ENCODE data around the gene TENT5A. TPM values are rescaled to one million over a fixed set of nuclear protein-coding genes. Genes with fewer than 3 reads are reported as not detected.

TENT5A gene
- total RNA-seq, 1 experiment from 2014 or later = 5.6 TPM

DNA sequence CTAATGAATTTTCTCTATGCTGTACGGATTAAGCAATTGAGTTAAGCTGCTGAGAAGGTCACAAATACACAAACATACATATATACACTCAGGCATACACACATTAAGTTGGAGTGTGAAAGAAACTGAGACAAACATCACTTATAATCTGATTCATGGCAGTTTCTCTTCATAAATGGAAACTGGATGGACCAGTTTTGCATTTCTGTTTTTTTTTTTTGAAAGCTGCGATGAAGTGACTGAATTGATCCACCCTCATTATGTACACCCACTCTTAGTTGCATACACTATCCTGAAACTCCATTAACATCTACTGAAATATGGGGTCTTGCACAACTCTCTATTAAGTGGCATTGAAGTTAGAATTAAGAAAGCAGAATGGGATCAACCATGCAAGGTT, 32.9 kb upstream of the TENT5A start:
- H3K27ac ChIP-seq (ENCODE audit: low read length) = peak overlapping the region; percentile 26; the same call in 1 of the 2 replicates
- H3K79me2 ChIP-seq (ENCODE audit: low read length) = no peaks in the 10 kb centered on the region
- no peaks in the 10 kb centered on the region for H3K27me3 ChIP-seq (ENCODE audit: low read length)
- no peaks in the 10 kb centered on the region for H4K20me1 ChIP-seq (ENCODE audit: low read length)
- peaks cover 34% of the 10 kb centered on the region for H3K4me1 ChIP-seq (ENCODE audit: insufficient read depth, low read length)
- H3K4me3 ChIP-seq (ENCODE audit: low read length) = no peak overlapping the region
- ChIA-PET POLR2A (ENCODE audit: unreplicated experiment) (no interaction called here), CTCF (no interaction called here)
- intact Hi-C loops (cut with micrococcal nuclease) = loop anchor here (10.0 kb wide), 1 partner anchor 79 kb away; no protein-coding TSS in a partner anchor
- DNase-seq = peak; percentile 41
- no peaks in the 10 kb centered on the region for H3K36me3 ChIP-seq (ENCODE audit: low read depth, low read length)
- no peaks in the 10 kb centered on the region for H3K9me3 ChIP-seq (ENCODE audit: low read length)
- TF ChIP-seq EZH2 (IDR thresholded peaks at IDR 0.05; ENCODE audit: low read length, unreplicated experiment) (no peak), EZH2phosphoT487 (IDR thresholded peaks at IDR 0.05; ENCODE audit: borderline replicate concordance, low read length) (no peak)
- TF ChIP-seq, protein P1, sequence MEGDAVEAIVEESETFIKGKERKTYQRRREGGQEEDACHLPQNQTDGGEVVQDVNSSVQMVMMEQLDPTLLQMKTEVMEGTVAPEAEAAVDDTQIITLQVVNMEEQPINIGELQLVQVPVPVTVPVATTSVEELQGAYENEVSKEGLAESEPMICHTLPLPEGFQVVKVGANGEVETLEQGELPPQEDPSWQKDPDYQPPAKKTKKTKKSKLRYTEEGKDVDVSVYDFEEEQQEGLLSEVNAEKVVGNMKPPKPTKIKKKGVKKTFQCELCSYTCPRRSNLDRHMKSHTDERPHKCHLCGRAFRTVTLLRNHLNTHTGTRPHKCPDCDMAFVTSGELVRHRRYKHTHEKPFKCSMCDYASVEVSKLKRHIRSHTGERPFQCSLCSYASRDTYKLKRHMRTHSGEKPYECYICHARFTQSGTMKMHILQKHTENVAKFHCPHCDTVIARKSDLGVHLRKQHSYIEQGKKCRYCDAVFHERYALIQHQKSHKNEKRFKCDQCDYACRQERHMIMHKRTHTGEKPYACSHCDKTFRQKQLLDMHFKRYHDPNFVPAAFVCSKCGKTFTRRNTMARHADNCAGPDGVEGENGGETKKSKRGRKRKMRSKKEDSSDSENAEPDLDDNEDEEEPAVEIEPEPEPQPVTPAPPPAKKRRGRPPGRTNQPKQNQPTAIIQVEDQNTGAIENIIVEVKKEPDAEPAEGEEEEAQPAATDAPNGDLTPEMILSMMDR (conservative IDR thresholded peaks at IDR 0.05; ENCODE audit: low read depth, low read length) = no peak
- H3K9me2 ChIP-seq (replicated peaks; ENCODE audit: low read length) = no peaks in the 10 kb centered on the region
- H3F3A ChIP-seq (ENCODE audit: low read length, unreplicated experiment) = no peaks in the 10 kb centered on the region
- no peak for ATAC-seq
- H3K9ac ChIP-seq (ENCODE audit: low read length) = no peak overlapping the region
- 0 out of 2 replicates have a peak overlapping the region, but pooled peaks have one; percentile 12 for H2AFZ ChIP-seq (ENCODE audit: low read length)
- H3K4me2 ChIP-seq (ENCODE audit: low read length) = peak overlapping the region; percentile 41; the same call in 1 of the 2 replicates
- BruUV-seq (replicated peaks) = no TSS peak

DNA sequence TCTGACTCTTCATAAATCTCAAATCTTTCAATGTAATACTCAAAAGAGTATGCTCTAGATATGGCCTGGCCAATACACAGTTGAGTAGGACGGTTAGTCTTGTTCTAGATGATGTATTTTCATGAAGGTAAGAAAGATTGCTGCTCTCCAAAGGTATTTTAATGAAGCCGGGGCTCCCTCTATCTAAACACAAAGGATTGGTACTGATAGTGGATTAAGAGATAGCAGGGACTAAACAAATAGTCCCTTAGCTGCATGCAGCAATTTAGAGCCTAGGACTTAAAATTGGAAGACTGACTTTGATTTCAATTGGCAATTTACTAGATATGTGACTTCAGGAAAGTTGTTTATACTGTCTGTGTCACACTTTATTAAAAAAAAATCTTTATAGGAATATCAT, 31.4 kb upstream of the TENT5A start:
- Histone ChIP-seq H3K9ac (ENCODE audit: low read length) (no peak overlapping the region), H3K27me3 (ENCODE audit: low read length) (no peaks in the 10 kb centered on the region), H3K79me2 (ENCODE audit: low read length) (no peaks in the 10 kb centered on the region), H4K20me1 (ENCODE audit: low read length) (no peaks in the 10 kb centered on the region), H3K4me1 (ENCODE audit: insufficient read depth, low read length) (peaks cover 33% of the 10 kb centered on the region), H3K9me2 (replicated peaks; ENCODE audit: low read length) (no peaks in the 10 kb centered on the region), H3F3A (ENCODE audit: low read length, unreplicated experiment) (no peaks in the 10 kb centered on the region), H3K4me2 (ENCODE audit: low read length) (no peak overlapping the region), H3K36me3 (ENCODE audit: low read depth, low read length) (no peaks in the 10 kb centered on the region), H3K4me3 (ENCODE audit: low read length) (no peak overlapping the region), H3K9me3 (ENCODE audit: low read length) (no peaks in the 10 kb centered on the region), H3K27ac (ENCODE audit: low read length) (no peak overlapping the region), H2AFZ (ENCODE audit: low read length) (no peak overlapping the region)
- ChIA-PET CTCF (no interaction called here), POLR2A (ENCODE audit: unreplicated experiment) (no interaction called here)
- BruUV-seq (replicated peaks) = no TSS peak
- no peak for TF ChIP-seq EZH2 (IDR thresholded peaks at IDR 0.05; ENCODE audit: low read length, unreplicated experiment)
- TF ChIP-seq, protein P1 (conservative IDR thresholded peaks at IDR 0.05; ENCODE audit: low read depth, low read length) = no peak
- no peak for TF ChIP-seq EZH2phosphoT487 (IDR thresholded peaks at IDR 0.05; ENCODE audit: borderline replicate concordance, low read length)
- intact Hi-C loops (cut with micrococcal nuclease) = loop anchor here (10.0 kb wide), 1 partner anchor 81 kb away; no protein-coding TSS in a partner anchor
- DNase-seq (no peak), ATAC-seq (no peak)

DNA sequence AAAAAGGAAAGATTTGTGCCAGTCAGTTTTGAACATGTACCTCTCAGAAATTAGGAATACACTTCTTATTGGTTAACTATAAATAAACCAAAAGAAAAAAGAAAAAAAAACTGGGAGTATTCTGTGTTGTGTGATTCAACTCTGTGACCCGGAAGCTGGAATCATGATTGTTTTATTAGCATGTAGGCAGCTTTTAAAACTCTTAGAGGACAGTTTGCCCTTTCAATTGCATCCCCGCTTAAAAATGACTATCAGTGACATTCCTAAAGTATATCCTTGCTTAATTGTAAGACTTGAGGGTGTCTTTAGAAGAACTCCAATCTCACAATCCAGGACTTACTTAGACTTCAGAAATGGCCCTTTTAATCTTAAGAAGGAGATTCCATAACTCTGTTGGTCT, 29.1 kb upstream of the TENT5A start:
- H2AFZ ChIP-seq (ENCODE audit: low read length) = no peak overlapping the region
- H3K4me3 ChIP-seq (ENCODE audit: low read length) = no peak overlapping the region
- ChIA-PET POLR2A (ENCODE audit: unreplicated experiment) (no interaction called here), CTCF (no interaction called here)
- H3K36me3 ChIP-seq (ENCODE audit: low read depth, low read length) = no peaks in the 10 kb centered on the region
- H3K9me2 ChIP-seq (replicated peaks; ENCODE audit: low read length) = no peaks in the 10 kb centered on the region
- no peak overlapping the region for H3K4me2 ChIP-seq (ENCODE audit: low read length)
- no peak overlapping the region for H3K9ac ChIP-seq (ENCODE audit: low read length)
- intact Hi-C loops (cut with micrococcal nuclease) = loop anchor here (10.0 kb wide), 1 partner anchor 83 kb away; no protein-coding TSS in a partner anchor
- no peaks in the 10 kb centered on the region for H3K79me2 ChIP-seq (ENCODE audit: low read length)
- TF ChIP-seq EZH2phosphoT487 (IDR thresholded peaks at IDR 0.05; ENCODE audit: borderline replicate concordance, low read length) = no peak
- TF ChIP-seq, protein P1 (conservative IDR thresholded peaks at IDR 0.05; ENCODE audit: low read depth, low read length) = no peak
- no peak for TF ChIP-seq EZH2 (IDR thresholded peaks at IDR 0.05; ENCODE audit: low read length, unreplicated experiment)
- H3K27me3 ChIP-seq (ENCODE audit: low read length) = no peaks in the 10 kb centered on the region
- H4K20me1 ChIP-seq (ENCODE audit: low read length) = no peaks in the 10 kb centered on the region
- H3K9me3 ChIP-seq (ENCODE audit: low read length) = no peaks in the 10 kb centered on the region
- no peaks in the 10 kb centered on the region for H3F3A ChIP-seq (ENCODE audit: low read length, unreplicated experiment)
- H3K27ac ChIP-seq (ENCODE audit: low read length) = no peak overlapping the region
- no TSS peak for BruUV-seq (replicated peaks)
- H3K4me1 ChIP-seq (ENCODE audit: insufficient read depth, low read length) = peaks cover 11% of the 10 kb centered on the region
- ATAC-seq = no peak
- no peak for DNase-seq

All from PC-3 (cell line).